ENCODE data around the gene GALNS. TPM values are rescaled to one million over a fixed set of nuclear protein-coding genes. Genes with fewer than 3 reads are reported as not detected.
A peak's percentile ranks its signal among the peaks of the same experiment; 100 is the strongest.

GALNS gene
- total and polyA plus RNA-seq, 2 of the 13 experiments (the other 11 are each of a cell fraction or from before 2014, with no cell fraction given): 9.2 to 9.8 TPM

- TF ChIP-seq ZNF556 (CRISPR knock-in tag; IDR thresholded peaks at IDR 0.05; ENCODE audit: borderline replicate concordance) (peak; percentile 71; the same call in 1 of the 2 replicates), POLR2G (IDR thresholded peaks at IDR 0.05; ENCODE audit: low read depth, low read length) (peak; percentile 89), SPEN (CRISPR knock-in tag; IDR thresholded peaks at IDR 0.05; ENCODE audit: low read depth) (peak; percentile 93), ZNF138 (CRISPR knock-in tag; IDR thresholded peaks at IDR 0.05; ENCODE audit: low read depth) (peak; percentile 24; the same call in 1 of the 2 replicates), ZNF30 (CRISPR knock-in tag; IDR thresholded peaks at IDR 0.05) (no peak), MYPOP (CRISPR knock-in tag; IDR thresholded peaks at IDR 0.05) (no peak), NFE2 (CRISPR knock-in tag; IDR thresholded peaks at IDR 0.05) (no peak), NFYC (CRISPR knock-in tag; IDR thresholded peaks at IDR 0.05) (peak; percentile 20; the same call in 1 of the 2 replicates), ZNF790 (CRISPR knock-in tag; IDR thresholded peaks at IDR 0.05; ENCODE audit: borderline replicate concordance) (peak; percentile 82), FLYWCH1 (CRISPR knock-in tag; IDR thresholded peaks at IDR 0.05) (no peak), PRDM10 (CRISPR knock-in tag; IDR thresholded peaks at IDR 0.05; ENCODE audit: low read depth) (no peak), ZNF687 (CRISPR knock-in tag; IDR thresholded peaks at IDR 0.05) (peak; percentile 80), CBX1 (IDR thresholded peaks at IDR 0.05; ENCODE audit: low read depth) (peak; percentile 68), ZNF280D (CRISPR knock-in tag; IDR thresholded peaks at IDR 0.05) (no peak)
Measured at GRCh38 chr16:88856828-88857727, at the start of gene GALNS, which contains the start of gene TRAPPC2L (continued).
